HepG2 (cell line): ENCODE measurements around the gene CPNE4. TPM values are rescaled to one million over a fixed set of nuclear protein-coding genes. Genes with fewer than 3 reads are reported as not detected.

ENCODE experiments used
- ATAC-seq: fragments of 200-7000 bp; cut with Tn5 transposase; 3 replicates; pipeline ENCODE4 v1.9.1; 2020; ENCODE audit warnings: mild to moderate bottlenecking, moderate library complexity
- BruUV-seq: library from RNA; stranded (reverse); fragments of 400-500 nt; replicated peaks from 2 replicates; lab custom pipeline; 2021; lab: Mats Ljungman, UMichigan
- CTCF ChIA-PET: fragments of 300-600 bp; formaldehyde crosslinking; extraction: SDS; loops from one replicate; lab custom pipeline; 2021; ENCODE audit warnings: low total read pairs, inconsistent platforms, low intra/inter-chr PET ratio; lab: Yijun Ruan, JAX
- POLR2A ChIA-PET: fragments of 350-600 bp; sonication (Branson Sonifier 250); formaldehyde crosslinking; loops from one replicate; lab custom pipeline; 2020; ENCODE audit warnings: antibody characterized with exemption, inconsistent platforms; lab: Yijun Ruan, JAX
- DNase-seq: peaks from one replicate; pipeline ENCODE4 v3.0.0-alpha.2; 2015; ENCODE audit warnings: low spot score
- FAIRE-seq: peaks from 3 replicates; lab custom pipeline; 2011; peaks lifted over from hg19 to GRCh38; lab: Jason Lieb, UNC
- H2AFZ ChIP-seq: one replicate; pipeline ENCODE4 v1.6.1; 2011; ENCODE audit warnings: low read length, inconsistent platforms
- H3K27ac ChIP-seq: fragments of 300-600 bp; 3 replicates; pipeline ENCODE4 v1.8.0; 2011; ENCODE audit warnings: mixed run types, mild to moderate bottlenecking, mixed read lengths, low read length, inconsistent platforms; ENCODE audit not compliant: insufficient read depth; ENCODE audit errors: extremely low read length
- H3K27me3 ChIP-seq, 2 experiments: fragments of 200-600 bp in 1 of 2; 2 replicates in 1 of 2; 3 replicates in 1 of 2; pipeline versions ENCODE4 v1.6.0 to v1.8.0; 2011; ENCODE audit warnings: low read length in 2 of 2, mild to moderate bottlenecking in 2 of 2, moderate library complexity in 2 of 2, inconsistent platforms in 1 of 2; ENCODE audit not compliant: insufficient read depth in 2 of 2, control insufficient read depth in 1 of 2
- H3K36me3 ChIP-seq, 2 experiments: fragments of 200-600 bp in 1 of 2; replicated peaks in 1 of 2; 2 replicates in 1 of 2; 3 replicates in 1 of 2; pipeline versions ENCODE4 v1.5.1 to v1.8.0; 2011; ENCODE audit warnings: low read length in 2 of 2, inconsistent platforms in 1 of 2; ENCODE audit not compliant: insufficient read depth in 2 of 2, control insufficient read depth in 1 of 2
- H3K4me1 ChIP-seq: 2 replicates; pipeline ENCODE4 v1.5.1; 2012; ENCODE audit warnings: low read length, inconsistent platforms; ENCODE audit not compliant: insufficient read depth
- H3K4me2 ChIP-seq: 2 replicates; pipeline ENCODE4 v1.6.0; 2011; ENCODE audit warnings: low read depth, low read length, inconsistent platforms
- H3K4me3 ChIP-seq, 3 experiments: fragments of 200-600 bp in 1 of 3; sonication (generic), shearing (Covaris generic) in 1 of 3; replicated peaks in 1 of 3; 2 replicates each; pipeline ENCODE4 v1.5.1; 2011 to 2016; ENCODE audit warnings: low read length in 3 of 3, inconsistent platforms in 2 of 3, low read depth in 2 of 3, mild to moderate bottlenecking in 2 of 3, control low read depth in 1 of 3, mixed read lengths in 1 of 3; ENCODE audit not compliant: insufficient read depth in 1 of 3
- H3K79me2 ChIP-seq: one replicate; pipeline ENCODE4 v1.6.1; 2011; ENCODE audit warnings: low read length, inconsistent platforms; ENCODE audit not compliant: insufficient read depth
- H3K9ac ChIP-seq: 2 replicates; pipeline ENCODE4 v1.6.0; 2011; ENCODE audit warnings: mild to moderate bottlenecking, low read depth, low read length, inconsistent platforms; ENCODE audit not compliant: insufficient read depth
- H3K9me3 ChIP-seq: 2 replicates; pipeline ENCODE4 v1.5.1; 2012; ENCODE audit warnings: mild to moderate bottlenecking, low read length
- H4K20me1 ChIP-seq: 2 replicates; pipeline ENCODE4 v1.6.0; 2011; ENCODE audit warnings: inconsistent platforms, mild to moderate bottlenecking, low read length, moderate library complexity; ENCODE audit not compliant: insufficient read depth
- CBFB ChIP-seq: sonication (generic); formaldehyde crosslinking; IDR thresholded peaks from 2 replicates; pipeline ENCODE4 v1.4.0; 2020; ENCODE audit warnings: missing genetic modification reagents
- CCAR2 ChIP-seq: fragments of 200-400 bp; formaldehyde crosslinking; optimal IDR thresholded peaks from 2 replicates; pipeline ENCODE3; 2018; ENCODE audit warnings: low read depth, mild to moderate bottlenecking, low read length, moderate library complexity
- FLYWCH1 ChIP-seq: sonication (generic); formaldehyde crosslinking; IDR thresholded peaks from 2 replicates; pipeline ENCODE4 v1.8.1; 2023; ENCODE audit warnings: mild to moderate bottlenecking, missing genetic modification reagents
- MAFF ChIP-seq: IDR thresholded peaks from 2 replicates; pipeline ENCODE4 v1.6.1; 2011; ENCODE audit warnings: low read depth, low read length, improper control_type of control experiment
- RBAK ChIP-seq: sonication (generic); formaldehyde crosslinking; IDR thresholded peaks from 2 replicates; pipeline ENCODE4 v1.5.1; 2020; ENCODE audit warnings: mild to moderate bottlenecking, missing genetic modification reagents
- RCOR2 ChIP-seq: IDR thresholded peaks from 2 replicates; pipeline ENCODE4 v1.6.1; 2016; ENCODE audit warnings: missing biosample characterization, missing genetic modification reagents
- RFX3 ChIP-seq: IDR thresholded peaks from 2 replicates; pipeline ENCODE4 v1.6.1; 2016; ENCODE audit warnings: missing biosample characterization, missing genetic modification reagents
- SIX1 ChIP-seq: sonication (generic); formaldehyde crosslinking; IDR thresholded peaks from 2 replicates; pipeline ENCODE4 v1.4.0; 2020; ENCODE audit warnings: missing genetic modification reagents, borderline replicate concordance
- SP140L ChIP-seq: sonication (generic); formaldehyde crosslinking; IDR thresholded peaks from 2 replicates; pipeline ENCODE4 v1.4.0; 2020; ENCODE audit warnings: missing genetic modification reagents, borderline replicate concordance
- TBP ChIP-seq: sonication (generic); formaldehyde crosslinking; IDR thresholded peaks from 2 replicates; pipeline ENCODE4 v1.5.0; 2020; ENCODE audit warnings: missing genetic modification reagents
- TMF1 ChIP-seq: sonication (generic); formaldehyde crosslinking; IDR thresholded peaks from 2 replicates; pipeline ENCODE4 v1.8.1; 2022; ENCODE audit warnings: low read depth, missing genetic modification reagents
- U2AF2 ChIP-seq: fragments of 200-400 bp; formaldehyde crosslinking; IDR thresholded peaks from 2 replicates; pipeline ENCODE4 v1.6.1; 2017; ENCODE audit warnings: low read depth, mild to moderate bottlenecking, low read length
- ZBTB40 ChIP-seq, 2 experiments: fragments of 450-650 bp in 1 of 2; sonication (generic) in 1 of 2; formaldehyde crosslinking in 1 of 2; IDR thresholded peaks; 2 replicates each; pipeline versions ENCODE4 v1.6.1 to v1.8.0; 2016 to 2022; ENCODE audit warnings: antibody characterized with exemption in 1 of 2, mild to moderate bottlenecking in 1 of 2, missing genetic modification reagents in 1 of 2
- ZBTB43 ChIP-seq: sonication (generic); formaldehyde crosslinking; conservative IDR thresholded peaks from 2 replicates; pipeline ENCODE4 v1.4.0; 2020; ENCODE audit warnings: missing genetic modification reagents
- ZFP90 ChIP-seq: sonication (generic); formaldehyde crosslinking; IDR thresholded peaks from 2 replicates; pipeline ENCODE4 v1.8.0; 2022; ENCODE audit warnings: missing genetic modification reagents, mild to moderate bottlenecking, inconsistent platforms, borderline replicate concordance
- ZNF225 ChIP-seq: sonication (generic); formaldehyde crosslinking; IDR thresholded peaks from 2 replicates; pipeline ENCODE4 v1.4.0; 2020; ENCODE audit warnings: mild to moderate bottlenecking, missing genetic modification reagents
- ZNF383 ChIP-seq: sonication (generic); formaldehyde crosslinking; IDR thresholded peaks from 2 replicates; pipeline ENCODE4 v1.4.0; 2020; ENCODE audit warnings: missing genetic modification reagents, mild to moderate bottlenecking, borderline replicate concordance
- in situ Hi-C: cut with HindIII; loops from 2 replicates; pipeline ENCODE4 v1.10.0; 2017; ENCODE audit warnings: low pct_unique_long_range_greater_than_20kb; ENCODE audit not compliant: extremely low pct_ligation_motif_present
- intact Hi-C: fragments of 100-400 bp; cut with micrococcal nuclease; formaldehyde crosslinking; loops from one replicate; pipeline ENCODE4 v1.10.0; 2022; ENCODE audit not compliant: unreplicated experiment
- polyA plus RNA-seq, 8 experiments: library from polyadenylated mRNA; depleted of rRNA in 3 of 8; stranded (reverse) in 7 of 8; unstranded in 1 of 8; fragments of >200 nt; fragmentation: Illumina TruSeq in 4 of 8; extraction: Trizol in 4 of 8; gene quantifications; 2 replicates each; pipeline versions ENCODE4 v1.2.1 to v1.2.3, GENCODE V29; 2011 to 2016; ENCODE audit warnings: low read depth in 4 of 8, missing spikeins in 1 of 8, mixed read lengths in 1 of 8; ENCODE audit not compliant: insufficient read depth in 1 of 8
- total RNA-seq, 5 experiments: library from RNA; depleted of rRNA; stranded (reverse); fragments of >200 nt; fragmentation: Illumina TruSeq; extraction: Trizol; gene quantifications; 2 replicates each; pipeline ENCODE4 v1.2.3, GENCODE V29; 2016; ENCODE audit warnings: low read depth in 1 of 5

Gene CPNE4
- total and polyA plus RNA-seq, 2 of the 13 experiments (the other 11 are each of a cell fraction or from before 2014, with no cell fraction given), result not detected

- Histone ChIP-seq H3K4me2 (no peak overlapping the region), H3K36me3 (no peaks in the 10 kb centered on the region), H3K79me2 (no peaks in the 10 kb centered on the region), H3K9ac (no peak overlapping the region), H3K9me3 (no peaks in the 10 kb centered on the region), H4K20me1 (no peaks in the 10 kb centered on the region), H3K4me1 (no peaks in the 10 kb centered on the region), H3K27me3 (no peaks in the 10 kb centered on the region; a peak in 1 of 5 replicates), H3K4me3 (no peak overlapping the region), H2AFZ (no peak overlapping the region), H3K27ac (no peak overlapping the region)
- no peak for DNase-seq
- in situ Hi-C loops, result no loop called here
- CTCF ChIA-PET, result no interaction called here
- no peak for ATAC-seq
- FAIRE-seq, result no peak
- intact Hi-C loops, result no loop called here
- POLR2A ChIA-PET, result no interaction called here
- no TSS peak for BruUV-seq
- no peak for TF ChIP-seq FLYWCH1 (CRISPR knock-in tag)
- TF ChIP-seq RFX3 (CRISPR knock-in tag), result no peak
- no peak for TF ChIP-seq MAFF
- no peak for TF ChIP-seq TBP (CRISPR knock-in tag)
- TF ChIP-seq ZNF383 (CRISPR knock-in tag), result no peak
- no peak for TF ChIP-seq CCAR2
- TF ChIP-seq TMF1, result no peak
- no peak for TF ChIP-seq ZNF225 (CRISPR knock-in tag)
- no peak for TF ChIP-seq ZFP90 (CRISPR knock-in tag)
- no peak for TF ChIP-seq ZBTB43 (CRISPR knock-in tag)
- no peak for TF ChIP-seq SP140L (CRISPR knock-in tag)
- no peak for TF ChIP-seq RBAK (CRISPR knock-in tag)
- no peak for TF ChIP-seq RCOR2 (CRISPR knock-in tag)
- TF ChIP-seq CBFB, result no peak
- TF ChIP-seq SIX1 (CRISPR knock-in tag), result no peak
- no peak for TF ChIP-seq U2AF2
- no peak for TF ChIP-seq ZBTB40 (IDR thresholded peaks at IDR 0.05)
- TF ChIP-seq ZBTB40 (CRISPR knock-in tag; IDR thresholded peaks at IDR 0.05), result no peak
These were observed 389.2 kb downstream of the CPNE4 start for GRCh38 chr3:131645638-131646037.
